KMS-11 (cell line): Measurements from ENCODE around the gene MBOAT1.

Experiments
- H2AFZ ChIP-seq: fragments of 200-600 bp; sonication (generic); 2 replicates; pipeline ENCODE4 v1.6.1; 2016; ENCODE audit warnings: antibody characterized with exemption, mixed run types, low read depth
- H3K27ac ChIP-seq: fragments of 200-600 bp; sonication (generic); 2 replicates; pipeline ENCODE4 v1.6.1; 2016; ENCODE audit warnings: mild to moderate bottlenecking, mixed run types
- H3K27me3 ChIP-seq: fragments of 200-600 bp; sonication (generic); 2 replicates; pipeline ENCODE4 v1.6.1; 2017; ENCODE audit warnings: mild to moderate bottlenecking, low read depth, mixed run types, moderate library complexity; ENCODE audit not compliant: insufficient read depth
- H3K36me3 ChIP-seq: fragments of 200-600 bp; sonication (generic); 2 replicates; pipeline ENCODE4 v1.6.1; 2017; ENCODE audit warnings: mild to moderate bottlenecking, mixed run types; ENCODE audit not compliant: insufficient read depth
- H3K4me1 ChIP-seq: fragments of 200-600 bp; sonication (generic); 2 replicates; pipeline ENCODE4 v1.6.1; 2016; ENCODE audit warnings: mild to moderate bottlenecking, low read depth, mixed run types; ENCODE audit not compliant: poor library complexity, severe bottlenecking
- H3K4me2 ChIP-seq: fragments of 200-600 bp; sonication (generic); 2 replicates; pipeline ENCODE4 v1.7.0; 2016; ENCODE audit warnings: mild to moderate bottlenecking, mixed run types
- H3K4me3 ChIP-seq: fragments of 200-600 bp; sonication (generic); IDR thresholded peaks from 2 replicates; pipeline ENCODE4 v1.6.1; 2017; ENCODE audit warnings: low read depth, low read length, mixed read lengths; ENCODE audit not compliant: insufficient read depth
- H3K79me2 ChIP-seq: fragments of 200-600 bp; sonication (generic); 2 replicates; pipeline ENCODE4 v1.6.1; 2016; ENCODE audit warnings: low read depth, mixed run types; ENCODE audit not compliant: insufficient read depth
- H3K9ac ChIP-seq: fragments of 200-600 bp; sonication (generic); 2 replicates; pipeline ENCODE4 v1.6.1; 2016; ENCODE audit warnings: mild to moderate bottlenecking, mixed run types
- H4K20me1 ChIP-seq: fragments of 200-600 bp; sonication (generic); 2 replicates; pipeline ENCODE4 v1.6.1; 2016; ENCODE audit warnings: mild to moderate bottlenecking, mixed run types; ENCODE audit not compliant: insufficient read depth
- TF ChIP-seq, protein P1 (sequence below): fragments of 200-600 bp; sonication (generic); conservative IDR thresholded peaks from 2 replicates; pipeline ENCODE4 v1.6.1; 2017; ENCODE audit warnings: low read depth, mild to moderate bottlenecking, antibody characterized with exemption, low read length, moderate library complexity, mixed read lengths

The MBOAT1 gene, protein sequence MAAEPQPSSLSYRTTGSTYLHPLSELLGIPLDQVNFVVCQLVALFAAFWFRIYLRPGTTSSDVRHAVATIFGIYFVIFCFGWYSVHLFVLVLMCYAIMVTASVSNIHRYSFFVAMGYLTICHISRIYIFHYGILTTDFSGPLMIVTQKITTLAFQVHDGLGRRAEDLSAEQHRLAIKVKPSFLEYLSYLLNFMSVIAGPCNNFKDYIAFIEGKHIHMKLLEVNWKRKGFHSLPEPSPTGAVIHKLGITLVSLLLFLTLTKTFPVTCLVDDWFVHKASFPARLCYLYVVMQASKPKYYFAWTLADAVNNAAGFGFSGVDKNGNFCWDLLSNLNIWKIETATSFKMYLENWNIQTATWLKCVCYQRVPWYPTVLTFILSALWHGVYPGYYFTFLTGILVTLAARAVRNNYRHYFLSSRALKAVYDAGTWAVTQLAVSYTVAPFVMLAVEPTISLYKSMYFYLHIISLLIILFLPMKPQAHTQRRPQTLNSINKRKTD

DNA sequence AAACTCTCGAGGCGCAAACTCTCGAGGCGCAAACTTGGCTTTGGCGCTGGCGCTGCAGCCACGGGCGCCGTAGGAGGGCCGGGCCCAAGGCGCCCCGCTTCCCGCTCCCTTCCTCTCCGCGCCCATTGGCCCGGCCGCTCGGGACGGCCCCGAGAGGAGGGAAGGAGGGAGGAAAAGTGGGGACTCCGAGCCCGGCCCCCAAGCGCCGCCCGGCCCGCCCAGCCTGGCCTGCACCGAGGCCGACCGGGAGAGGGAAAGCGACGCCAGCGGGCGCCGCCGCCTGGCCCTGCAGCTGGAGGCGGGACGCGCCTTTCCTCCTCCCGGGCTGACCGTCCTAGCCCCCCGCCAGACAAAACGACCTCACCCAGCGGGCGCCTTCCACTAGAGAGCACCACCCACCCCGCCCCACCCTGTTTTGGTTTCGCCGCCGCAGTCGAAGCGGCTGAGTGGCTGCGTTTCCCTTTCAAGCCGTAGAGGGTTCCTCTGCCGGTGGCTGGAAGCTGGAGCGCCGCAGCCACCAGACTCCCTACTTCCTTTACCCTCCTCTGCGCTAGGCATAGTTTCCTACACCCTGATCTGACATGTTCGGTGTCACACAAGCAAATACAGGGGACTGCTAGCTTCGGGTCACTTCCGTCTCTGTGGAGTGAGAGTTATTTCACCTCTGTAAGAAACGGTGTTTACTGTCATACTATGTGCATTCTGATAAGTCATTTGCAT, at the start of gene MBOAT1:
Gene MBOAT1, minus strand, starts transcription at position 78 of the 720 bp plus-strand sequence. CDS start 235 bp downstream, outside the sequence.
- Histone ChIP-seq H4K20me1 (no peaks in the 10 kb centered on the region), H3K4me2 (peak within 1 kb of the TSS; percentile 86), H2AFZ (peak within 1 kb of the TSS; percentile 77), H3K4me1 (peaks cover 50% of the 10 kb centered on the region), H3K36me3 (no peaks in the 10 kb centered on the region), H3K9ac (peak within 1 kb of the TSS; percentile 69), H3K4me3 (peak within 1 kb of the TSS; percentile 58), H3K79me2 (peaks cover 49% of the 10 kb centered on the region; the same call in 1 of the 2 replicates), H3K27ac (peak within 1 kb of the TSS; percentile 85), H3K27me3 (no peaks in the 10 kb centered on the region)
- TF ChIP-seq, protein P1, sequence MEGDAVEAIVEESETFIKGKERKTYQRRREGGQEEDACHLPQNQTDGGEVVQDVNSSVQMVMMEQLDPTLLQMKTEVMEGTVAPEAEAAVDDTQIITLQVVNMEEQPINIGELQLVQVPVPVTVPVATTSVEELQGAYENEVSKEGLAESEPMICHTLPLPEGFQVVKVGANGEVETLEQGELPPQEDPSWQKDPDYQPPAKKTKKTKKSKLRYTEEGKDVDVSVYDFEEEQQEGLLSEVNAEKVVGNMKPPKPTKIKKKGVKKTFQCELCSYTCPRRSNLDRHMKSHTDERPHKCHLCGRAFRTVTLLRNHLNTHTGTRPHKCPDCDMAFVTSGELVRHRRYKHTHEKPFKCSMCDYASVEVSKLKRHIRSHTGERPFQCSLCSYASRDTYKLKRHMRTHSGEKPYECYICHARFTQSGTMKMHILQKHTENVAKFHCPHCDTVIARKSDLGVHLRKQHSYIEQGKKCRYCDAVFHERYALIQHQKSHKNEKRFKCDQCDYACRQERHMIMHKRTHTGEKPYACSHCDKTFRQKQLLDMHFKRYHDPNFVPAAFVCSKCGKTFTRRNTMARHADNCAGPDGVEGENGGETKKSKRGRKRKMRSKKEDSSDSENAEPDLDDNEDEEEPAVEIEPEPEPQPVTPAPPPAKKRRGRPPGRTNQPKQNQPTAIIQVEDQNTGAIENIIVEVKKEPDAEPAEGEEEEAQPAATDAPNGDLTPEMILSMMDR, result no peak

DNA sequence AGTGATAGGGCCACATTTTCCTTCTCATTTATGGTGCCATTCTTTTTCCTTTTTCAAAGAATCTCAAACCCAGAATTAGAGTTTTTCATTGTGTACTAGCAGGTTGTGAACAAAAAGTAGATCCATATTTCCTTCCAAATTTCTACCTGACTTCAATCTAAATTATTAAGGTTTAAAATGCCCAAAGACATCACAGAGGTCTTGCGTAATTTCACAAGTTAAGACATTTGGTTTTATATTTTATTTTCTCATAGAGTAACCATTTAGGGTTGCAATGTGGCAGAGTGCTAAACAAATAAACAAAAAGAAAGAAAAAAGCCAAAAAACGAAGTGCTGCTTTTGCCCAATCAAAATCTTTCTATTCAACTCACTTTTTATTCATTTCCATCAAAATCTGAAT, 49.4 kb upstream of the MBOAT1 start:
- Histone ChIP-seq H3K27ac (peak overlapping the region; percentile 74; the same call in 1 of the 2 replicates), H3K36me3 (no peaks in the 10 kb centered on the region), H3K4me2 (peak overlapping the region; percentile 75; the same call in 1 of the 2 replicates), H3K4me3 (no peak overlapping the region), H3K79me2 (no peaks in the 10 kb centered on the region), H2AFZ (peak overlapping the region; percentile 61; the same call in 1 of the 2 replicates), H3K9ac (no peak overlapping the region), H4K20me1 (no peaks in the 10 kb centered on the region), H3K4me1 (peaks cover 24% of the 10 kb centered on the region), H3K27me3 (no peaks in the 10 kb centered on the region)
- TF ChIP-seq, protein P1, result no peak

DNA sequence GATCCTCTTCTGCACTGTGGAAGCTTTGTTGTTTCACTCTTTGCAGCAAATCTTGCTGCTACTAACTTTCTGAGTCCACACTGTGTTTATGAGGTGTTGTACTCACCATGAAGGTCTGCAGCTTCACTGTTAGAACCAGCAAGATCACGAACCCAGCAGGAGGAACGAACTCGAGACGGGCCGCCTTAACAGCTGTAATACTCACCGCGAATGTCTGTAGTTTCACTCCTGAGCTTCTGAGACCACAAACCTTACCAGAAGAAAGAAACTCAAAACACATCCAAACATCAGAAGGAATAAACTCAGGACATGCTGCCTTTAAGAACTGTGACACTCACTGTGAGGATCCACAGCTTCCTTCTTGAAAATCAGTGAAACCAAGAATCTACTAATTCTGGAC, 48.1 kb upstream of the MBOAT1 start:
- Histone ChIP-seq H3K4me2 (peak overlapping the region; percentile 75), H4K20me1 (no peaks in the 10 kb centered on the region), H3K4me3 (no peak overlapping the region), H3K79me2 (no peaks in the 10 kb centered on the region), H3K27me3 (no peaks in the 10 kb centered on the region), H3K27ac (peak overlapping the region; percentile 74), H2AFZ (peak overlapping the region; percentile 61), H3K36me3 (no peaks in the 10 kb centered on the region), H3K4me1 (peaks cover 24% of the 10 kb centered on the region), H3K9ac (peak overlapping the region; percentile 6; the same call in 1 of the 2 replicates)
- TF ChIP-seq, protein P1, result no peak

DNA sequence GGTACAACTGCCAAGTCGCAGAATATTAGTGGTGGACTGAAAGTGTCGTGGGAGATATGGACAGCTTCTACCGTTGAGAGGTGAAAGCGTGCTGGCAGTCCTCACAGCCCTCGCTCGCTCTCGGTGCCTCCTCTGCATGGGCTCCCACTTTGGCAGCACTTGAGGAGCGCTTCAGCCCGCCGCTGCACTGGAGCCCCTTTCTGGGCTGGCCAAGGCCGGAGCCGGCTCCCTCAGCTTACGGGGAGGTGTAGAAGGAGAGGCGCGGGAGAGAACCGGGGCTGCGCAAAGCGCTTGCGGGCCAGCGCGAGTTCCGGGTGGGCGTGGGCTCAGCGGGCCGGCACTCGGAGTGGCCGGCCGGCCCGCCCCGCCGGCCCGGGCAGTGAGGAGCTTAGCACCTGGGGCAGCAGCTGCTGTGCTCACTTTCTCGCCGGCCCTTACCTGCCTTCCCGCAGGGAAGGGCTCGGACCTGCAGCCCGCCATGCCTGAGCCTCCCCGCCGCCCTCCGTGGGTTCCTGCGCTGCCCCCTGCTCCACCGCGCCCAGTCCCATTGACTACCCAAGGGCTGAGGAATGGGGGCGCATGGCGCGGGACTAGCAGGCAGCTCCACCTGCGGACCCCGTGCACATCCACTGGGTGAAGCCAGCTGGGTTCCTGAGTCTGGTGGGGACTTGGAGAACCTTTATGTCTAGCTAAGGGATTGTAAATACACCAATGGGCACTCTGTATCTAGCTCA, 47.2 kb upstream of the MBOAT1 start:
- TF ChIP-seq, protein P1, result no peak
- peak overlapping the region; percentile 74 for H3K27ac ChIP-seq
- no peaks in the 10 kb centered on the region for H3K79me2 ChIP-seq
- H2AFZ ChIP-seq, result peak overlapping the region; percentile 61
- no peak overlapping the region for H3K4me3 ChIP-seq
- H4K20me1 ChIP-seq, result no peaks in the 10 kb centered on the region
- no peaks in the 10 kb centered on the region for H3K36me3 ChIP-seq
- no peak overlapping the region for H3K9ac ChIP-seq
- H3K27me3 ChIP-seq, result no peaks in the 10 kb centered on the region
- H3K4me2 ChIP-seq, result no peak overlapping the region
- peaks cover 24% of the 10 kb centered on the region for H3K4me1 ChIP-seq
